Measurements from ENCODE around the gene PTGES.
A peak's percentile ranks its signal among the peaks of the same experiment; 100 is the strongest.
"Not testable (repeated sequence)": the region's sequence is repeated elsewhere in the genome, so short reads cannot be mapped to it uniquely, and the experiment has no call there.

PTGES gene

GRCh38 chr9:129776566-129776937 is 23.7 kb upstream of the PTGES start:
- H3K4me1 ChIP-seq (ENCODE audit: insufficient read depth, insufficient read length), result peaks cover 10% of the 10 kb centered on the region
- no peaks in the 10 kb centered on the region for H3K9me3 ChIP-seq (ENCODE audit: insufficient read depth, low read length)
- H3K27me3 ChIP-seq (ENCODE audit: insufficient read depth, insufficient read length), result no peaks in the 10 kb centered on the region
- H3K36me3 ChIP-seq (ENCODE audit: insufficient read depth, insufficient read length, low read length), result no peaks in the 10 kb centered on the region
- peak overlapping the region; percentile 74 for H3K9ac ChIP-seq (ENCODE audit: insufficient read length, low read depth)
- H3K4me3 ChIP-seq (ENCODE audit: insufficient read length, low read depth), result peak overlapping the region; percentile 33
- TF ChIP-seq SUZ12 (IDR thresholded peaks at IDR 0.05; ENCODE audit: extremely low read depth, insufficient read depth, insufficient read length) (no peak), ZNF274 (IDR thresholded peaks at IDR 0.05; ENCODE audit: low read depth, low read length) (no peak), YY1 (IDR thresholded peaks at IDR 0.05; ENCODE audit: insufficient read depth, insufficient read length) (no peak)
- no peak for DNase-seq (ENCODE audit: low read depth, low spot score)

DNA sequence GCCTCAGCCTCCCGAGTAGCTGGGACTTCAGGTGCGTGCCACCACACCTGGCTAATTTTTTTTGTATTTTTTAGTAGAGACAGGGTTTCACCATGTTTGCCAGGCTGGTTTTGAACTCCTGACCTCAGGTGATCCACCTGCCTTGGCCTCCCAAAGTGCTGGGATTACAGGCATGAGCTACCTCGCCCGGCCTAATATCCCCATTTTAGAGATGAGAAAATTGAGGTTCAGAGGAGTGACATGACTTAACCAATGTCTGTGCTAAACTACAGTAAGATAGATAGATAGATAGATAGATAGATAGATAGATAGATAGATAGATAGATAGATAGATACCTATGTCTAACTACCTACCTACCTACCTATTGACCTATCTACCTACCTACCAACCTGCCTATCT is 23.3 kb upstream of the PTGES start:
- H3K4me1 ChIP-seq (ENCODE audit: insufficient read depth, insufficient read length); H3K9me3 ChIP-seq (ENCODE audit: insufficient read depth, low read length); H3K27me3 ChIP-seq (ENCODE audit: insufficient read depth, insufficient read length); H3K4me3 ChIP-seq (ENCODE audit: insufficient read length, low read depth); DNase-seq (ENCODE audit: low read depth, low spot score); H3K9ac ChIP-seq (ENCODE audit: insufficient read length, low read depth); H3K36me3 ChIP-seq (ENCODE audit: insufficient read depth, insufficient read length, low read length): not testable (repeated sequence)

DNA sequence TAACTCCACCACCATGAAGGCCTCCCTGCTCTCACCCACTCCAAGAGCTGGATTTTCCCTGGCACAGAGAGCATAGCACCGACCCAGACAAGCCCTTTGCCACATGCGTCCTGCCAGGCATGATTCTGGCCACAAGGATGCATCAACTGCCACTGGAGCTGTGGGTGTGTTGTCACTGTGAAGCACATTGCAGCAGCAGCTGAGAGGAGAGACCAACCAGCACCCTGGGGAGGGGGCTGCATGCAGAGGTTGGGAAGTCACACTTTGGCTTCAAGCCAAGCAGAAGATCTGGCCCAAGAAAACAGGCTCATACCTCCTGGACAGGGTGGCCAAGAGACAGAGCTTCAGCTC is 22.6 kb upstream of the PTGES start:
- Histone ChIP-seq H3K4me3 (ENCODE audit: insufficient read length, low read depth) (no peak overlapping the region), H3K9me3 (ENCODE audit: insufficient read depth, low read length) (no peaks in the 10 kb centered on the region), H3K9ac (ENCODE audit: insufficient read length, low read depth) (no peak overlapping the region), H3K36me3 (ENCODE audit: insufficient read depth, insufficient read length, low read length) (no peaks in the 10 kb centered on the region), H3K27me3 (ENCODE audit: insufficient read depth, insufficient read length) (no peaks in the 10 kb centered on the region), H3K4me1 (ENCODE audit: insufficient read depth, insufficient read length) (peaks cover 10% of the 10 kb centered on the region)
- TF ChIP-seq YY1 (IDR thresholded peaks at IDR 0.05; ENCODE audit: insufficient read depth, insufficient read length), result no peak
- no peak for TF ChIP-seq ZNF274 (IDR thresholded peaks at IDR 0.05; ENCODE audit: low read depth, low read length)
- no peak for DNase-seq (ENCODE audit: low read depth, low spot score)

DNA sequence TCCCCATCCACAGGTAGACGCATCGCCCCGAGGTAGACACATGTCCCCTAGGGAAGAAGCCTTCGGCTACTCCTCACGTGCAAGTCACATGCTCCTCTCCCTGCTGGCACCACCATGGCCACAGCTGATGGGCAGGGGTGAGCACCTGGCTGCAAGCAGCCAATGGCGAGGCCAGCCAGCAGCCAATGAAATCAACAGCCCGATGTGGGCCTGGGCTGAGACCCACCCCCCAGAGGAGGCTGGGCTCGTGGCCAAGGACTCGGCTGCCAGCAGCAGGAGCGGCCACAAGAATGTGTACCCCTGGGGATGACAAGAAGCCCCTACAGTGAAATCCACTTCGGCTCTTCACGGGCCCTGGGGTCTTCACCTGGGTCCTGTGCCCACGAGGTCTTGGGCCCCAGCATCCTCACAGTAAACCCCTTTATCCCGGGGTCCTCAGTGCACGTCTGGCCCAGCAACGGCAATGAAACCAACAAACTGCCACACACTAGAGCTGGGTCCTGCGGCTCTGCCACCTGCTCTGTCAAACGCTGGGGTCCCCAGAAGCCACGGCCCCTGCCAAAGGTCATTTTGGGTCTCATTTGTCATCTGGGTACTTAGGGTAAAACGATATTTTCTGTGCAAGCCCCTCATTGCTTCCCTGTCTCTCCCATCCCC is 22.1 kb upstream of the PTGES start:
- no peak for DNase-seq (ENCODE audit: low read depth, low spot score)
- H3K36me3 ChIP-seq (ENCODE audit: insufficient read depth, insufficient read length, low read length), result no peaks in the 10 kb centered on the region
- H3K27me3 ChIP-seq (ENCODE audit: insufficient read depth, insufficient read length), result no peaks in the 10 kb centered on the region
- peaks cover 10% of the 10 kb centered on the region for H3K4me1 ChIP-seq (ENCODE audit: insufficient read depth, insufficient read length)
- H3K9ac ChIP-seq (ENCODE audit: insufficient read length, low read depth), result no peak overlapping the region
- no peaks in the 10 kb centered on the region for H3K9me3 ChIP-seq (ENCODE audit: insufficient read depth, low read length)
- no peak overlapping the region for H3K4me3 ChIP-seq (ENCODE audit: insufficient read length, low read depth)
- TF ChIP-seq ZNF274 (IDR thresholded peaks at IDR 0.05; ENCODE audit: low read depth, low read length) (no peak), SUZ12 (IDR thresholded peaks at IDR 0.05; ENCODE audit: extremely low read depth, insufficient read depth, insufficient read length) (no peak), YY1 (IDR thresholded peaks at IDR 0.05; ENCODE audit: insufficient read depth, insufficient read length) (no peak)

DNA sequence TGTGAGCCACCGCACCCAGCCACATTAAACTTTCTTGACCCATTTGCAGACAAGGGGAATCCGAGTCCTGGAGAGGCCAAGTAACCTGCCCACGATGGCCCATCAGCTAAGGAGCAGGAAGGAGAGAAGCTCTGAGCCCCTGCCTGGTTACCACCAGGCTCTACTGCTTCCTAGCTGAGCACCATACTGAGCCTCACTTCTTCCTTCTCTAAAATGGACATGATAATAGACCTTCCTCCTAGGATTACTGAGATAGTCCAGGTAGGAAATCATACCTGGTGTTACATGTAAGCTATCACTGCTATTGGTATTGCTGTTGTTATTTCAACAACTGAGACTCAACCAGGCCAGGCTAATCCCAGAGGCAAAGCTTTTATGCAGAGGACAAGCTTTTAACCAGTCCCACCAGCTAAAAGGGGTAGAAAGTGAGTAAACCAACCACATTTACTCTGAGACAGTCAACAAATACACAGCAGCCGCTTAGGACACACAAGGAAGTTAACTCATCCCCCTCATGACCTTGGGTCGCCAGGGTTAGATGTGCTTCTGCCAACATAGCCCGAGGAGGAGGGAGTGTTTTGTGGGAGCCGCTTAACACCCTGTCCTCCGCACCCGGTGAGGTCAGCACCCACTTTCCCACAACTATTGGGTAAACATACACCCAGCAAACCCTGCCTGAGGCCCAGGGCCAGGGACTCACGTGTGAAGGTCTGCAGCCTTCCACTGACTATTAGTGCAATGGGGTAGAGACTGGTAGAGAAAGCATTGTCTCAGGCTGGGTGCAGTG is 20.6 kb upstream of the PTGES start:
- DNase-seq (ENCODE audit: low read depth, low spot score), result no peak
- TF ChIP-seq ZNF274 (IDR thresholded peaks at IDR 0.05; ENCODE audit: low read depth, low read length), result no peak
- TF ChIP-seq SUZ12 (IDR thresholded peaks at IDR 0.05; ENCODE audit: extremely low read depth, insufficient read depth, insufficient read length), result no peak
- TF ChIP-seq YY1 (IDR thresholded peaks at IDR 0.05; ENCODE audit: insufficient read depth, insufficient read length), result no peak
- H3K36me3 ChIP-seq (ENCODE audit: insufficient read depth, insufficient read length, low read length), result no peaks in the 10 kb centered on the region
- H3K4me3 ChIP-seq (ENCODE audit: insufficient read length, low read depth), result no peak overlapping the region
- H3K27me3 ChIP-seq (ENCODE audit: insufficient read depth, insufficient read length), result no peaks in the 10 kb centered on the region
- H3K4me1 ChIP-seq (ENCODE audit: insufficient read depth, insufficient read length), result peaks cover 10% of the 10 kb centered on the region
- H3K9ac ChIP-seq (ENCODE audit: insufficient read length, low read depth), result no peak overlapping the region
- H3K9me3 ChIP-seq (ENCODE audit: insufficient read depth, low read length), result no peaks in the 10 kb centered on the region

DNA sequence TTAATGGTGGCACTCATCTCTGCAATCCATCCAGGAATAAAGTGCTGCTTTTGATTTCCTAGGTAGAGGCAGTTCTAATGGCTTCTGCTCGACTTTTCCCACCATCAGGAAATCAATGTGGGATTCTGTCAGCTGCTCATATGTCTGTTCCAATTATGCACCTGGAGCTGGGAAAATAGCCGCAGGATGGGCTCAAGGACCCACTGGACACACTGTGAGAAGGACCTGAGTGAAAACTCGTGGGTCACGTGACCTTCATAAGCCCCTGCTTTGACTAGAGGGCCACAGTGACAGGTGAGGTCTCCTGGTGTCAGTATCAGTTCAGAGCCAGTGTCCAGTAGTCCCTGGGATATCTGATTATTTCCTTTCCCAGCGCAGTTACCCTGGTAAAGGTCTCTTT is 17.9 kb upstream of the PTGES start:
- no peaks in the 10 kb centered on the region for H3K36me3 ChIP-seq (ENCODE audit: insufficient read depth, insufficient read length, low read length)
- TF ChIP-seq YY1 (IDR thresholded peaks at IDR 0.05; ENCODE audit: insufficient read depth, insufficient read length) (no peak), ZNF274 (IDR thresholded peaks at IDR 0.05; ENCODE audit: low read depth, low read length) (no peak), SUZ12 (IDR thresholded peaks at IDR 0.05; ENCODE audit: extremely low read depth, insufficient read depth, insufficient read length) (no peak)
- H3K27me3 ChIP-seq (ENCODE audit: insufficient read depth, insufficient read length), result no peaks in the 10 kb centered on the region
- DNase-seq (ENCODE audit: low read depth, low spot score), result no peak
- no peak overlapping the region for H3K9ac ChIP-seq (ENCODE audit: insufficient read length, low read depth)
- H3K9me3 ChIP-seq (ENCODE audit: insufficient read depth, low read length), result no peaks in the 10 kb centered on the region
- no peak overlapping the region for H3K4me3 ChIP-seq (ENCODE audit: insufficient read length, low read depth)
- H3K4me1 ChIP-seq (ENCODE audit: insufficient read depth, insufficient read length), result peaks cover 4% of the 10 kb centered on the region

DNA sequence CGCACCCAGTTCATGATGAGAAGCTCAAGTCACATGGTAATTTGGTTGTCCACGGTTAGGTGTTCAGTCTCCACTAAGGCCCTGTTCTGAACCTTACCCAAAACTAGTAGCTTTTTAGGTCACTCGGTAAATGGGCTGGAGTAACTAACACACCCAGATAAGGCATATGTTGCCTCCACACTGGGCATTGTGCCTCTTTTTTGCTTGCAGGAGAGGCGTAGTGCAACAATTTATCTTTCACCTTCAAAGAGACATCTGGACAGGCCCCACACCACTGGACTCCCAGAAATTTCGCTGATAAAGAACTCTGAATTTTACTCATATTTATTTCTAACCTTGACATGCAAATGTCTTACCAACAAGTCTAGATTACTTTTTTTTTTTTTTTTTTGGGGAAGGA is 16.8 kb upstream of the PTGES start:
- TF ChIP-seq SUZ12 (IDR thresholded peaks at IDR 0.05; ENCODE audit: extremely low read depth, insufficient read depth, insufficient read length), result no peak
- TF ChIP-seq ZNF274 (IDR thresholded peaks at IDR 0.05; ENCODE audit: low read depth, low read length), result no peak
- Histone ChIP-seq H3K27me3 (ENCODE audit: insufficient read depth, insufficient read length) (no peaks in the 10 kb centered on the region), H3K9ac (ENCODE audit: insufficient read length, low read depth) (no peak overlapping the region), H3K4me3 (ENCODE audit: insufficient read length, low read depth) (no peak overlapping the region), H3K9me3 (ENCODE audit: insufficient read depth, low read length) (no peaks in the 10 kb centered on the region), H3K4me1 (ENCODE audit: insufficient read depth, insufficient read length) (peaks cover 1% of the 10 kb centered on the region), H3K36me3 (ENCODE audit: insufficient read depth, insufficient read length, low read length) (no peaks in the 10 kb centered on the region)
- DNase-seq (ENCODE audit: low read depth, low spot score), result no peak

Data from NT2/D1 (cell line).